HepG2 (cell line): ENCODE data around the gene CYP4F22. TPM values are rescaled to one million over a fixed set of nuclear protein-coding genes. Genes with fewer than 3 reads are reported as not detected.

ENCODE experiments used
- ATAC-seq: fragments of 200-7000 bp; cut with Tn5 transposase; 3 replicates; pipeline ENCODE4 v1.9.1; 2020; ENCODE audit warnings: mild to moderate bottlenecking, moderate library complexity
- BruUV-seq: library from RNA; stranded (reverse); fragments of 400-500 nt; replicated peaks from 2 replicates; lab custom pipeline; 2021; lab: Mats Ljungman, UMichigan
- CTCF ChIA-PET: fragments of 300-600 bp; formaldehyde crosslinking; extraction: SDS; loops from one replicate; lab custom pipeline; 2021; ENCODE audit warnings: low total read pairs, inconsistent platforms, low intra/inter-chr PET ratio; lab: Yijun Ruan, JAX
- POLR2A ChIA-PET: fragments of 350-600 bp; sonication (Branson Sonifier 250); formaldehyde crosslinking; loops from one replicate; lab custom pipeline; 2020; ENCODE audit warnings: antibody characterized with exemption, inconsistent platforms; lab: Yijun Ruan, JAX
- DNase-seq: peaks from one replicate; pipeline ENCODE4 v3.0.0-alpha.2; 2015; ENCODE audit warnings: low spot score
- FAIRE-seq: peaks from 3 replicates; lab custom pipeline; 2011; peaks lifted over from hg19 to GRCh38; lab: Jason Lieb, UNC
- H2AFZ ChIP-seq: one replicate; pipeline ENCODE4 v1.6.1; 2011; ENCODE audit warnings: low read length, inconsistent platforms
- H3K27ac ChIP-seq: fragments of 300-600 bp; 3 replicates; pipeline ENCODE4 v1.8.0; 2011; ENCODE audit warnings: mixed run types, mild to moderate bottlenecking, mixed read lengths, low read length, inconsistent platforms; ENCODE audit not compliant: insufficient read depth; ENCODE audit errors: extremely low read length
- H3K27me3 ChIP-seq, 2 experiments: fragments of 200-600 bp in 1 of 2; 2 replicates in 1 of 2; 3 replicates in 1 of 2; pipeline versions ENCODE4 v1.6.0 to v1.8.0; 2011; ENCODE audit warnings: low read length in 2 of 2, mild to moderate bottlenecking in 2 of 2, moderate library complexity in 2 of 2, inconsistent platforms in 1 of 2; ENCODE audit not compliant: insufficient read depth in 2 of 2, control insufficient read depth in 1 of 2
- H3K36me3 ChIP-seq, 2 experiments: fragments of 200-600 bp in 1 of 2; replicated peaks in 1 of 2; 2 replicates in 1 of 2; 3 replicates in 1 of 2; pipeline versions ENCODE4 v1.5.1 to v1.8.0; 2011; ENCODE audit warnings: low read length in 2 of 2, inconsistent platforms in 1 of 2; ENCODE audit not compliant: insufficient read depth in 2 of 2, control insufficient read depth in 1 of 2
- H3K4me1 ChIP-seq: 2 replicates; pipeline ENCODE4 v1.5.1; 2012; ENCODE audit warnings: low read length, inconsistent platforms; ENCODE audit not compliant: insufficient read depth
- H3K4me2 ChIP-seq: 2 replicates; pipeline ENCODE4 v1.6.0; 2011; ENCODE audit warnings: low read depth, low read length, inconsistent platforms
- H3K4me3 ChIP-seq, 3 experiments: fragments of 200-600 bp in 1 of 3; sonication (generic), shearing (Covaris generic) in 1 of 3; replicated peaks in 1 of 3; 2 replicates each; pipeline ENCODE4 v1.5.1; 2011 to 2016; ENCODE audit warnings: low read length in 3 of 3, inconsistent platforms in 2 of 3, low read depth in 2 of 3, mild to moderate bottlenecking in 2 of 3, control low read depth in 1 of 3, mixed read lengths in 1 of 3; ENCODE audit not compliant: insufficient read depth in 1 of 3
- H3K79me2 ChIP-seq: one replicate; pipeline ENCODE4 v1.6.1; 2011; ENCODE audit warnings: low read length, inconsistent platforms; ENCODE audit not compliant: insufficient read depth
- H3K9ac ChIP-seq: 2 replicates; pipeline ENCODE4 v1.6.0; 2011; ENCODE audit warnings: mild to moderate bottlenecking, low read depth, low read length, inconsistent platforms; ENCODE audit not compliant: insufficient read depth
- H3K9me3 ChIP-seq: 2 replicates; pipeline ENCODE4 v1.5.1; 2012; ENCODE audit warnings: mild to moderate bottlenecking, low read length
- H4K20me1 ChIP-seq: 2 replicates; pipeline ENCODE4 v1.6.0; 2011; ENCODE audit warnings: inconsistent platforms, mild to moderate bottlenecking, low read length, moderate library complexity; ENCODE audit not compliant: insufficient read depth
- AHDC1 ChIP-seq: sonication (generic); formaldehyde crosslinking; IDR thresholded peaks from 2 replicates; pipeline ENCODE4 v1.5.1; 2020; ENCODE audit warnings: mild to moderate bottlenecking, missing genetic modification reagents, borderline replicate concordance
- CEBPB ChIP-seq: IDR thresholded peaks from 2 replicates; pipeline ENCODE4 v1.6.1; 2011; ENCODE audit warnings: low read depth, low read length, improper control_type of control experiment, borderline replicate concordance
- HMGXB3 ChIP-seq: sonication (generic); formaldehyde crosslinking; IDR thresholded peaks from 2 replicates; pipeline ENCODE4 v1.4.0; 2020; ENCODE audit warnings: missing genetic modification reagents, borderline replicate concordance
- XBP1 ChIP-seq: sonication (generic); formaldehyde crosslinking; IDR thresholded peaks from 2 replicates; pipeline ENCODE4 v1.5.0; 2020; ENCODE audit warnings: missing genetic modification reagents
- ZBTB3 ChIP-seq: sonication (generic); formaldehyde crosslinking; IDR thresholded peaks from 2 replicates; pipeline ENCODE4 v1.4.0; 2020; ENCODE audit warnings: low read depth, mild to moderate bottlenecking, moderate library complexity, missing genetic modification reagents, borderline replicate concordance
- ZHX2 ChIP-seq, 2 experiments: sonication (generic) in 1 of 2; formaldehyde crosslinking in 1 of 2; IDR thresholded peaks; 2 replicates each; pipeline versions ENCODE4 v1.6.1 to v1.9.0; 2014 to 2022; ENCODE audit warnings: antibody characterized with exemption in 1 of 2, borderline replicate concordance in 1 of 2, inconsistent platforms in 1 of 2, low read depth in 1 of 2, missing genetic modification reagents in 1 of 2
- ZNF124 ChIP-seq: sonication (generic); formaldehyde crosslinking; IDR thresholded peaks from 2 replicates; pipeline ENCODE4 v1.4.0; 2020; ENCODE audit warnings: missing genetic modification reagents
- WGBS: methylation state at CpG from one replicate; pipeline ENCODE4 v1.1.6; 2017; ENCODE audit warnings: low lambda C conversion rate; 5-methylcytosine and 5-hydroxymethylcytosine counted together
- in situ Hi-C: cut with HindIII; loops from 2 replicates; pipeline ENCODE4 v1.10.0; 2017; ENCODE audit warnings: low pct_unique_long_range_greater_than_20kb; ENCODE audit not compliant: extremely low pct_ligation_motif_present
- intact Hi-C: fragments of 100-400 bp; cut with micrococcal nuclease; formaldehyde crosslinking; loops from one replicate; pipeline ENCODE4 v1.10.0; 2022; ENCODE audit not compliant: unreplicated experiment
- polyA plus RNA-seq, 8 experiments: library from polyadenylated mRNA; depleted of rRNA in 3 of 8; stranded (reverse) in 7 of 8; unstranded in 1 of 8; fragments of >200 nt; fragmentation: Illumina TruSeq in 4 of 8; extraction: Trizol in 4 of 8; gene quantifications; 2 replicates each; pipeline versions ENCODE4 v1.2.1 to v1.2.3, GENCODE V29; 2011 to 2016; ENCODE audit warnings: low read depth in 4 of 8, missing spikeins in 1 of 8, mixed read lengths in 1 of 8; ENCODE audit not compliant: insufficient read depth in 1 of 8
- total RNA-seq, 5 experiments: library from RNA; depleted of rRNA; stranded (reverse); fragments of >200 nt; fragmentation: Illumina TruSeq; extraction: Trizol; gene quantifications; 2 replicates each; pipeline ENCODE4 v1.2.3, GENCODE V29; 2016; ENCODE audit warnings: low read depth in 1 of 5

CYP4F22 gene
- total and polyA plus RNA-seq, 2 of the 13 experiments (the other 11 are each of a cell fraction or from before 2014, with no cell fraction given) = 0.05 TPM; not detected in 1

- H3K9ac ChIP-seq = no peak overlapping the region
- POLR2A ChIA-PET = no interaction called here
- FAIRE-seq (no peak), DNase-seq (no peak), ATAC-seq (no peak)
- BruUV-seq = no TSS peak
- H2AFZ ChIP-seq = no peak overlapping the region
- intact Hi-C loops = no loop called here
- H3K4me1 ChIP-seq = no peaks in the 10 kb centered on the region
- H4K20me1 ChIP-seq = no peaks in the 10 kb centered on the region
- no peaks in the 10 kb centered on the region for H3K79me2 ChIP-seq
- H3K4me3 ChIP-seq = no peak overlapping the region
- no peak overlapping the region for H3K27ac ChIP-seq
- CTCF ChIA-PET = no interaction called here
- no peak overlapping the region for H3K4me2 ChIP-seq
- in situ Hi-C loops = no loop called here
- H3K9me3 ChIP-seq = peaks cover 8% of the 10 kb centered on the region; the same call in 1 of the 2 replicates
- peaks cover 0 to 4% of the 10 kb centered on the region in 2 experiments; a peak in 1 of 5 replicates for H3K27me3 ChIP-seq
- WGBS = 26% methylated on average over 3 of the region's 3 CpGs
- H3K36me3 ChIP-seq = no peaks in the 10 kb centered on the region
- TF ChIP-seq ZBTB3 (CRISPR knock-in tag) = no peak
- TF ChIP-seq CEBPB = no peak
- TF ChIP-seq AHDC1 (CRISPR knock-in tag) = no peak
- TF ChIP-seq HMGXB3 (CRISPR knock-in tag) = no peak
- TF ChIP-seq ZHX2 (IDR thresholded peaks at IDR 0.05; ENCODE audit: low read depth) = no peak
- no peak for TF ChIP-seq ZHX2 (CRISPR knock-in tag; IDR thresholded peaks at IDR 0.05; ENCODE audit: borderline replicate concordance)
- no peak for TF ChIP-seq XBP1 (CRISPR knock-in tag)
- TF ChIP-seq ZNF124 (CRISPR knock-in tag) = no peak
These were observed 8.0 kb downstream of the CYP4F22 start for GRCh38 chr19:15516363-15516762.
